Neural cell (in vitro differentiated cells): ENCODE results near the gene SCAF4. TPM values are rescaled to one million over a fixed set of nuclear protein-coding genes. Genes with fewer than 3 reads are reported as not detected.

Source experiments
- H2AFZ ChIP-seq: fragments of 200-600, 300-800 bp; sonication (generic), shearing (Covaris generic); 2 replicates; pipeline ENCODE4 v1.6.0; 2014; ENCODE audit warnings: low read depth, mild to moderate bottlenecking, antibody characterized with exemption, low read length, moderate library complexity
- H3F3A ChIP-seq: fragments of 200-600 bp; shearing (Covaris generic); 2 replicates; pipeline ENCODE4 v1.6.1; 2016; ENCODE audit warnings: mild to moderate bottlenecking, moderate library complexity, mixed read lengths, antibody characterized with exemption, low read length; ENCODE audit not compliant: insufficient read depth, poor library complexity, severe bottlenecking
- H3K27ac ChIP-seq: fragments of 200-600, 300-800 bp; sonication (generic), shearing (Covaris generic); 2 replicates; pipeline ENCODE4 v1.5.1; 2014; ENCODE audit warnings: mild to moderate bottlenecking, low read length, moderate library complexity
- H3K27me3 ChIP-seq: fragments of 300-800, 200-600 bp; sonication (generic), shearing (Covaris generic); 2 replicates; pipeline ENCODE4 v1.6.0; 2014; ENCODE audit warnings: mild to moderate bottlenecking, low read depth, low read length, moderate library complexity; ENCODE audit not compliant: insufficient read depth
- H3K36me3 ChIP-seq: fragments of 300-800, 200-600 bp; sonication (generic), shearing (Covaris generic); 2 replicates; pipeline ENCODE4 v1.5.1; 2014; ENCODE audit warnings: mild to moderate bottlenecking, antibody characterized with exemption, low read length, moderate library complexity; ENCODE audit not compliant: insufficient read depth
- H3K4me2 ChIP-seq: fragments of 300-800, 200-600 bp; sonication (generic), shearing (Covaris generic); 2 replicates; pipeline ENCODE4 v1.6.0; 2014; ENCODE audit warnings: mild to moderate bottlenecking, low read length
- H3K4me3 ChIP-seq: fragments of 300-800, 200-600 bp; sonication (generic), shearing (Covaris generic); 2 replicates; pipeline ENCODE4 v1.5.1; 2014; ENCODE audit warnings: mild to moderate bottlenecking, low read length, moderate library complexity
- H3K79me2 ChIP-seq: fragments of 200-600 bp; shearing (Covaris generic); replicated peaks from 2 replicates; pipeline ENCODE4 v1.6.0; 2014; ENCODE audit warnings: mild to moderate bottlenecking, low read length, moderate library complexity; ENCODE audit not compliant: insufficient read depth
- H3K9ac ChIP-seq: fragments of 300-800, 200-600 bp; sonication (generic), shearing (Covaris generic); 2 replicates; pipeline ENCODE4 v1.6.1; 2016; ENCODE audit warnings: mild to moderate bottlenecking, low read length, mixed read lengths
- H3K9me2 ChIP-seq: fragments of 200-600 bp; shearing (Covaris generic); 2 replicates; pipeline ENCODE4 v1.6.1; 2016; ENCODE audit warnings: mild to moderate bottlenecking, low read length, mixed read lengths; ENCODE audit not compliant: insufficient read depth
- H3K9me3 ChIP-seq: fragments of 200-600, 300-800 bp; sonication (generic), shearing (Covaris generic); 2 replicates; pipeline ENCODE4 v1.6.1; 2016; ENCODE audit warnings: mild to moderate bottlenecking, mixed run types, low read length, moderate library complexity, mixed read lengths
- H4K20me1 ChIP-seq: fragments of 200-600 bp; shearing (Covaris generic); 2 replicates; pipeline ENCODE4 v1.6.1; 2016; ENCODE audit warnings: mild to moderate bottlenecking, mixed run types; ENCODE audit not compliant: insufficient read depth
- EP300 ChIP-seq: fragments of 450-650 bp; conservative IDR thresholded peaks from 2 replicates; pipeline ENCODE4 v1.6.1; 2014; ENCODE audit warnings: antibody characterized with exemption, mild to moderate bottlenecking, moderate library complexity; ENCODE audit not compliant: poor library complexity, severe bottlenecking
- EZH2 ChIP-seq: fragments of 200-600, 300-800 bp; shearing (Covaris generic), sonication (generic); IDR thresholded peaks from 2 replicates; pipeline ENCODE4 v1.6.1; 2014; ENCODE audit warnings: antibody characterized with exemption, low read length, borderline replicate concordance, mild to moderate bottlenecking; ENCODE audit not compliant: insufficient read depth, poor library complexity, severe bottlenecking
- MXI1 ChIP-seq: fragments of 450-650 bp; conservative IDR thresholded peaks from 2 replicates; pipeline ENCODE4 v1.6.1; 2014; ENCODE audit warnings: antibody characterized with exemption, mild to moderate bottlenecking; ENCODE audit not compliant: poor library complexity, severe bottlenecking
- POLR2AphosphoS5 ChIP-seq: IDR thresholded peaks from 2 replicates; pipeline ENCODE4 v1.6.1; 2012
- RAD21 ChIP-seq: fragments of 450-650 bp; conservative IDR thresholded peaks from 2 replicates; pipeline ENCODE4 v1.6.1; 2014; ENCODE audit warnings: antibody characterized with exemption, mild to moderate bottlenecking, moderate library complexity
- SMC3 ChIP-seq: fragments of 450-650 bp; conservative IDR thresholded peaks from 2 replicates; pipeline ENCODE4 v1.6.1; 2014; ENCODE audit warnings: antibody characterized with exemption, mild to moderate bottlenecking, moderate library complexity; ENCODE audit not compliant: poor library complexity
- TAF1 ChIP-seq: IDR thresholded peaks from 2 replicates; pipeline ENCODE4 v1.6.1; 2012; ENCODE audit warnings: low read depth
- polyA plus RNA-seq: library from polyadenylated mRNA; depleted of rRNA; stranded (reverse); fragments of >200 nt; gene quantifications from 2 replicates; pipeline ENCODE4 v1.2.3, GENCODE V29; 2014
- TF ChIP-seq, protein P1 (sequence below): fragments of 450-650 bp; IDR thresholded peaks from 2 replicates; pipeline ENCODE4 v1.5.1; 2014; ENCODE audit warnings: antibody characterized with exemption, mild to moderate bottlenecking, moderate library complexity; ENCODE audit not compliant: poor library complexity, severe bottlenecking
- TF ChIP-seq, protein P2 (sequence below): IDR thresholded peaks from 2 replicates; pipeline ENCODE4 v1.6.1; 2012; ENCODE audit warnings: borderline replicate concordance

The SCAF4 gene
- polyA plus RNA-seq, 1 donor from 2014 or later: 5.4 TPM

DNA sequence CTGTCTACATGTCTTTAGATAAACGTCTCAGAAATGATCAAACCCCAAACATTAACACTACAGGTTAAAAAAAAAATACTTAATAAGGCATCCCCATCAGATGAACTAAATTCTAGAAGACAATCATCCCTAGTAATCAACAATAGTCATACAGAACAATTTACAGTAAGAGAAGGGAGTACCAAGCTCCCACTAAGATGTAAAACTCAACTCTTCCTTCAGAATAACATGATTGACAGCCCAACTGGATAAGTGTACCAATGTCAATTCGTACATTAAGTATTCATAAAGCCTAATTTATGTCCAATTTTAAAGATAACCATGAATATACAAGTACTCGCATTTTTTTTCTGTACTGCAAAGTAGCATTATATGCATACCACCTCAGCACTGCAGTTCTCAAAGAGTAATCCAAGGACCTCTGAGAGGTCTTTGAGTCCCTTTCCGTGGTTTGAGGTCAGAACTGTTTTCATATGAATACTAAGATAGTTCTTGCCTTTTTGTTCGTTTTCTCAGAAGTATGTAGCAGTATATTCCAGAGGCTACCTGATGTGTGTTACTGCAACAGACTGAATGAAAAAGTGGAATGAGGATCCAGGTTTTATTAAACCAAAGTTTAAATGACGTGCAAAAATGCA is 6.6 kb downstream of the SCAF4 start:
- TF ChIP-seq EZH2 (no peak), POLR2AphosphoS5 (no peak), EP300 (no peak), MXI1 (no peak), TAF1 (no peak), SMC3 (no peak), RAD21 (no peak)
- TF ChIP-seq, protein P1, sequence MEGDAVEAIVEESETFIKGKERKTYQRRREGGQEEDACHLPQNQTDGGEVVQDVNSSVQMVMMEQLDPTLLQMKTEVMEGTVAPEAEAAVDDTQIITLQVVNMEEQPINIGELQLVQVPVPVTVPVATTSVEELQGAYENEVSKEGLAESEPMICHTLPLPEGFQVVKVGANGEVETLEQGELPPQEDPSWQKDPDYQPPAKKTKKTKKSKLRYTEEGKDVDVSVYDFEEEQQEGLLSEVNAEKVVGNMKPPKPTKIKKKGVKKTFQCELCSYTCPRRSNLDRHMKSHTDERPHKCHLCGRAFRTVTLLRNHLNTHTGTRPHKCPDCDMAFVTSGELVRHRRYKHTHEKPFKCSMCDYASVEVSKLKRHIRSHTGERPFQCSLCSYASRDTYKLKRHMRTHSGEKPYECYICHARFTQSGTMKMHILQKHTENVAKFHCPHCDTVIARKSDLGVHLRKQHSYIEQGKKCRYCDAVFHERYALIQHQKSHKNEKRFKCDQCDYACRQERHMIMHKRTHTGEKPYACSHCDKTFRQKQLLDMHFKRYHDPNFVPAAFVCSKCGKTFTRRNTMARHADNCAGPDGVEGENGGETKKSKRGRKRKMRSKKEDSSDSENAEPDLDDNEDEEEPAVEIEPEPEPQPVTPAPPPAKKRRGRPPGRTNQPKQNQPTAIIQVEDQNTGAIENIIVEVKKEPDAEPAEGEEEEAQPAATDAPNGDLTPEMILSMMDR: no peak
- TF ChIP-seq, protein P2, sequence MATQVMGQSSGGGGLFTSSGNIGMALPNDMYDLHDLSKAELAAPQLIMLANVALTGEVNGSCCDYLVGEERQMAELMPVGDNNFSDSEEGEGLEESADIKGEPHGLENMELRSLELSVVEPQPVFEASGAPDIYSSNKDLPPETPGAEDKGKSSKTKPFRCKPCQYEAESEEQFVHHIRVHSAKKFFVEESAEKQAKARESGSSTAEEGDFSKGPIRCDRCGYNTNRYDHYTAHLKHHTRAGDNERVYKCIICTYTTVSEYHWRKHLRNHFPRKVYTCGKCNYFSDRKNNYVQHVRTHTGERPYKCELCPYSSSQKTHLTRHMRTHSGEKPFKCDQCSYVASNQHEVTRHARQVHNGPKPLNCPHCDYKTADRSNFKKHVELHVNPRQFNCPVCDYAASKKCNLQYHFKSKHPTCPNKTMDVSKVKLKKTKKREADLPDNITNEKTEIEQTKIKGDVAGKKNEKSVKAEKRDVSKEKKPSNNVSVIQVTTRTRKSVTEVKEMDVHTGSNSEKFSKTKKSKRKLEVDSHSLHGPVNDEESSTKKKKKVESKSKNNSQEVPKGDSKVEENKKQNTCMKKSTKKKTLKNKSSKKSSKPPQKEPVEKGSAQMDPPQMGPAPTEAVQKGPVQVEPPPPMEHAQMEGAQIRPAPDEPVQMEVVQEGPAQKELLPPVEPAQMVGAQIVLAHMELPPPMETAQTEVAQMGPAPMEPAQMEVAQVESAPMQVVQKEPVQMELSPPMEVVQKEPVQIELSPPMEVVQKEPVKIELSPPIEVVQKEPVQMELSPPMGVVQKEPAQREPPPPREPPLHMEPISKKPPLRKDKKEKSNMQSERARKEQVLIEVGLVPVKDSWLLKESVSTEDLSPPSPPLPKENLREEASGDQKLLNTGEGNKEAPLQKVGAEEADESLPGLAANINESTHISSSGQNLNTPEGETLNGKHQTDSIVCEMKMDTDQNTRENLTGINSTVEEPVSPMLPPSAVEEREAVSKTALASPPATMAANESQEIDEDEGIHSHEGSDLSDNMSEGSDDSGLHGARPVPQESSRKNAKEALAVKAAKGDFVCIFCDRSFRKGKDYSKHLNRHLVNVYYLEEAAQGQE: no peak
- peak overlapping the region; percentile 4 for H3K4me3 ChIP-seq
- no peaks in the 10 kb centered on the region for H3K27me3 ChIP-seq
- no peak overlapping the region for H3K9ac ChIP-seq
- no peaks in the 10 kb centered on the region for H3K9me2 ChIP-seq
- H3K4me2 ChIP-seq: no peak overlapping the region
- peaks cover 96% of the 10 kb centered on the region for H3K79me2 ChIP-seq
- no peaks in the 10 kb centered on the region for H3K36me3 ChIP-seq
- H3F3A ChIP-seq: no peaks in the 10 kb centered on the region
- no peak overlapping the region for H3K27ac ChIP-seq
- no peaks in the 10 kb centered on the region for H3K9me3 ChIP-seq
- no peak overlapping the region for H2AFZ ChIP-seq
- no peaks in the 10 kb centered on the region for H4K20me1 ChIP-seq

DNA sequence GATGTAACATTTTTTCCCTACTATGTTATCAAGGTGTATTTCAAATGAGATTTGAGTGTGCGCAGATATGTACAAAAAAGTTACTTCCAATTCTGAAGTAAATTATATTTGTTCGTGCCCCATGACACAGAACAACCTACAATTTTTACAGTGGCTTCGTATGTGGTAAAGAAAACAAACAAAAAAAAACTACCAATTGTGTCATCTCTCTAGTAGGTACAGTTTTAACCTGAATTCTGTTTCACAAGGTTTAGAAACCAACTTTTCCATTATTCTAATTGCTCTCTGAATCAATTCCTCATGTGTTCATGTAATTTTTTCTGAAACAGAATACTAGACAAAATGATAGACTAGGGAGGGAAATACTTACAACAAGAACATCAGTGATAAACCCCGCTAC is 7.4 kb downstream of the SCAF4 start:
- no peaks in the 10 kb centered on the region for H3F3A ChIP-seq
- H3K9ac ChIP-seq: no peak overlapping the region
- no peaks in the 10 kb centered on the region for H3K27me3 ChIP-seq
- no peak overlapping the region for H3K27ac ChIP-seq
- H3K9me3 ChIP-seq: no peaks in the 10 kb centered on the region
- H2AFZ ChIP-seq: no peak overlapping the region
- H3K36me3 ChIP-seq: no peaks in the 10 kb centered on the region
- no peaks in the 10 kb centered on the region for H4K20me1 ChIP-seq
- H3K4me2 ChIP-seq: no peak overlapping the region
- TF ChIP-seq SMC3: no peak
- TF ChIP-seq MXI1: no peak
- TF ChIP-seq, protein P2: no peak
- TF ChIP-seq POLR2AphosphoS5: no peak
- TF ChIP-seq, protein P1: no peak
- no peak for TF ChIP-seq RAD21
- H3K9me2 ChIP-seq: no peaks in the 10 kb centered on the region
- H3K79me2 ChIP-seq: peaks cover 95% of the 10 kb centered on the region
- H3K4me3 ChIP-seq: no peak overlapping the region
